Measurements from ENCODE around the gene KLK1. TPM values are rescaled to one million over a fixed set of nuclear protein-coding genes. Genes with fewer than 3 reads are reported as not detected.

The KLK1 gene
- total RNA-seq (2014; rRNA removed) = not detected in 2 replicates
- 0.07 TPM for polyA plus RNA-seq (2012)

GRCh38 chr19:50823389-50824042 is at the start of gene KLK1:
TSS of gene KLK1 (minus strand) at chr19:50823787. CDS start at chr19:50823748, 39 bp downstream.
- no peak for DNase-seq (ENCODE audit: low read depth)

DNA sequence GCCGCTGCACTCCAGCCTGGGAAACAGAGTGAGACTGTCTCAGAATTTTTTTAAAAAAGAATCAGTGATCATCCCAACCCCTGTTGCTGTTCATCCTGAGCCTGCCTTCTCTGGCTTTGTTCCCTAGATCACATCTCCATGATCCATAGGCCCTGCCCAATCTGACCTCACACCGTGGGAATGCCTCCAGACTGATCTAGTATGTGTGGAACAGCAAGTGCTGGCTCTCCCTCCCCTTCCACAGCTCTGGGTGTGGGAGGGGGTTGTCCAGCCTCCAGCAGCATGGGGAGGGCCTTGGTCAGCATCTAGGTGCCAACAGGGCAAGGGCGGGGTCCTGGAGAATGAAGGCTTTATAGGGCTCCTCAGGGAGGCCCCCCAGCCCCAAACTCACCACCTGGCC is 49.5 kb upstream of the KLK1 start, which contains the start of gene KLK2:
TSS of gene KLK2 (plus strand) at position 384 of the 400 bp plus-strand sequence. CDS start 35 bp downstream, outside the sequence.
- DNase-seq (ENCODE audit: low read depth) = no peak

GRCh38 chr19:50870417-50871089 is 47.0 kb upstream of the KLK1 start:
- DNase-seq (ENCODE audit: low read depth) = peak; percentile 18

GRCh38 chr19:50869479-50869878 is 45.9 kb upstream of the KLK1 start:
- no peak for DNase-seq (ENCODE audit: low read depth)

GRCh38 chr19:50861496-50862286 is 38.1 kb upstream of the KLK1 start:
- DNase-seq (ENCODE audit: low read depth) = no peak

GRCh38 chr19:50861010-50861409 is 37.4 kb upstream of the KLK1 start:
- DNase-seq (ENCODE audit: low read depth) = no peak

DNA sequence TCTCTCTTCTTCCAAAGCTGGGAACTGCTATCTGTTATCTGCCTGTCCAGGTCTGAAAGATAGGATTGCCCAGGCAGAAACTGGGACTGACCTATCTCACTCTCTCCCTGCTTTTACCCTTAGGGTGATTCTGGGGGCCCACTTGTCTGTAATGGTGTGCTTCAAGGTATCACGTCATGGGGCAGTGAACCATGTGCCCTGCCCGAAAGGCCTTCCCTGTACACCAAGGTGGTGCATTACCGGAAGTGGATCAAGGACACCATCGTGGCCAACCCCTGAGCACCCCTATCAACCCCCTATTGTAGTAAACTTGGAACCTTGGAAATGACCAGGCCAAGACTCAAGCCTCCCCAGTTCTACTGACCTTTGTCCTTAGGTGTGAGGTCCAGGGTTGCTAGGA is 36.3 kb upstream of the KLK1 start:
- no peak for DNase-seq (ENCODE audit: low read depth)

DNA sequence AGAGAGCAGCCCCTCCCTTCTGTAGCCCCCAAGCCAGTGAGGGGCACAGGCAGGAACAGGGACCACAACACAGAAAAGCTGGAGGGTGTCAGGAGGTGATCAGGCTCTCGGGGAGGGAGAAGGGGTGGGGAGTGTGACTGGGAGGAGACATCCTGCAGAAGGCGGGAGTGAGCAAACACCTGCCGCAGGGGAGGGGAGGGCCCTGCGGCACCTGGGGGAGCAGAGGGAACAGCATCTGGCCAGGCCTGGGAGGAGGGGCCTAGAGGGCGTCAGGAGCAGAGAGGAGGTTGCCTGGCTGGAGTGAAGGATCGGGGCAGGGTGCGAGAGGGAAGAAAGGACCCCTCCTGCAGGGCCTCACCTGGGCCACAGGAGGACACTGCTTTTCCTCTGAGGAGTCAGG is 35.3 kb upstream of the KLK1 start:
- no peak for DNase-seq (ENCODE audit: low read depth)

GRCh38 chr19:50857366-50857765 is 33.8 kb upstream of the KLK1 start:
- no peak for DNase-seq (ENCODE audit: low read depth)

DNA sequence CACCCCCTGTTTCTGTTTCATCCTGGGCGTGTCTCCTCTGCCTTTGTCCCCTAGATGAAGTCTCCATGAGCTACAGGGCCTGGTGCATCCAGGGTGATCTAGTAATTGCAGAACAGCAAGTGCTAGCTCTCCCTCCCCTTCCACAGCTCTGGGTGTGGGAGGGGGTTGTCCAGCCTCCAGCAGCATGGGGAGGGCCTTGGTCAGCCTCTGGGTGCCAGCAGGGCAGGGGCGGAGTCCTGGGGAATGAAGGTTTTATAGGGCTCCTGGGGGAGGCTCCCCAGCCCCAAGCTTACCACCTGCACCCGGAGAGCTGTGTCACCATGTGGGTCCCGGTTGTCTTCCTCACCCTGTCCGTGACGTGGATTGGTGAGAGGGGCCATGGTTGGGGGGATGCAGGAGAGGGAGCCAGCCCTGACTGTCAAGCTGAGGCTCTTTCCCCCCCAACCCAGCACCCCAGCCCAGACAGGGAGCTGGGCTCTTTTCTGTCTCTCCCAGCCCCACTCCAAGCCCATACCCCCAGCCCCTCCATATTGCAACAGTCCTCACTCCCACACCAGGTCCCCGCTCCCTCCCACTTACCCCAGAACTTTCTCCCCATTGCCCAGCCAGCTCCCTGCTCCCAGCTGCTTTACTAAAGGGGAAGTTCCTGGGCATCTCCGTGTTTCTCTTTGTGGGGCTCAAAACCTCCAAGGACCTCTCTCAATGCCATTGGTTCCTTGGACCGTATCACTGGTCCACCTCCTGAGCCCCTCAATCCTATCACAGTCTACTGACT is 31.2 kb upstream of the KLK1 start, which contains the start of gene KLK3:
TSS of gene KLK3 (plus strand) at position 280 of the 775 bp plus-strand sequence. CDS start at position 321, 41 bp downstream.
- no peak for DNase-seq (ENCODE audit: low read depth)

DNA sequence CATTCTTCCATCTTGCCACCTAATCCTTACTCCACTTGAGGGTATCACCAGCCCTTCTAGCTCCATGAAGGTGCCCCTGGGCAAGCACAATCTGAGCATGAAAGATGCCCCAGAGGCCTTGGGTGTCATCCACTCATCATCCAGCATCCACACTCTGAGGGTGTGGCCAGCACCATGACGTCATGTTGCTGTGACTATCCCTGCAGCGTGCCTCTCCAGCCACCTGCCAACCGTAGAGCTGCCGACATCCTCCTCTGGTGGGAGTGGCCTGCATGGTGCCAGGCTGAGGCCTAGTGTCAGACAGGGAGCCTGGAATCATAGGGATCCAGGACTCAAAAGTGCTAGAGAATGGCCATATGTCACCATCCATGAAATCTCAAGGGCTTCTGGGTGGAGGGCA is 28.0 kb upstream of the KLK1 start:
- DNase-seq (ENCODE audit: low read depth) = no peak

GRCh38 chr19:50850738-50851137 is 27.2 kb upstream of the KLK1 start:
- no peak for DNase-seq (ENCODE audit: low read depth)

- DNase-seq (ENCODE audit: low read depth) = no peak
Measured at GRCh38 chr19:50844296-50844935, 20.8 kb upstream of the KLK1 start.

- DNase-seq (ENCODE audit: low read depth) = no peak
Measured at GRCh38 chr19:50843701-50844221, 20.2 kb upstream of the KLK1 start.

- DNase-seq (ENCODE audit: low read depth) = no peak
Measured at GRCh38 chr19:50843205-50843604, 19.6 kb upstream of the KLK1 start.

DNA sequence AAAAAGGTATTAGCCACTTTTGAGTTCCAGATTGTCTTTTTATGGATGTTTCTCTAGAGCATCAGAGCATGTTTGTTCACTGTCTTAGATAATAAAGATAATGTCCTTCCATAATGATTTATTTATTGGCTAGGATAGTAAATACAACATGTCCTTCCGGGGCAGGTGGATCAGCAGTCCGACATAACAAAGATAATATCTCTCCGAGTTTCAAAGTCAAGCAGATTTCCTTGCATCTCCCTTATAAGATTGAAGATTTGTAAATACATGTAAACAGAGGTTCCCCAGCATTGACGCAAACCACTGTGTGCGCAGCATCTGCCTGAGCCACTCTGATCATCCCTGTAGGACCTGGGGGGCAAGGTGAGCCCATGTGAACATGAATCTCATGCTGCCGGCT is 18.5 kb upstream of the KLK1 start:
- DNase-seq (ENCODE audit: low read depth) = no peak

DNA sequence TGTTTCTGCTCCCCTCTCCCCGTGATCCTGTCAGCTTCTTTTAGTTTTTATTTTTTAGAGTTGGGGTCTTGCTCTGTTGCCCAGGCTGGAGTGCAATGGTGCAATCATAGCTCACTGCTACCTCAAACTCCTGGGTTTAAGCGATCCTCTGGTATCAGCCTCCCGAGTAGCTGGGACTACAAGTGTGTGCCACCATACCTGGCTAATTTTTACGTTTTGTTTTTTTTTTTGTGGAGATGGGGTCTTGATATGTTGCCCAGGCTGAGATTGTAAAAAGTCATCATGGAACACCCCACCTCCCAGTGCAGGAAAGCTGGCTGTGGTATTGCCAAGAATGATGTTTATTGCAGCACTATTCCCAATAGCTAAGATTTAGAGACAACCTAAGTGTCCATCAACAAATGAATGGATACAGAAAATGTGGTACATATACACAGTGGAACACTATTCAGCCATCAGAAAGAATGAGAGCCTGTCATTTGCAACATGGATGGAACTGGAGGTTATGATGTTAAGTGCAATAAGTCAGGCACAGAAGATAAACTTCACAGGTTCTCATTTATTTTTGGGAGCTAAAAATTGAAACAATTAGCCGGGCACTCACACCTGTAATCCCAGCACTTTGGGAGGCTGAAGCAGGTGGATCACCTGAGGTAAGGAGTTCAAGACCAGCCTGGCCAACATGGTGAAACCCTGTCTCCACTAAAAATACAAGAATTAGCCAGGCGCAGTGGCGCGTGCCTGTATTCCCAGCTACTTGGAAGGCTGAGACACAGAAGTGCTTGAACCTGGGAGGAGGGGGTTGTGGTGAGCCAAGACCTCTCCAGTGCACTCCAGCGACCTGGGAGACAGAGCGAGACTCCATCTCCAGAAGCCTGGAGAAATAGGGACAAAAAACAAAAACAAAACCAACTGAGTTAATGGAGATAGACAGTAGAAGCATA is 16.4 kb upstream of the KLK1 start:
- no peak for DNase-seq (ENCODE audit: low read depth)

DNA sequence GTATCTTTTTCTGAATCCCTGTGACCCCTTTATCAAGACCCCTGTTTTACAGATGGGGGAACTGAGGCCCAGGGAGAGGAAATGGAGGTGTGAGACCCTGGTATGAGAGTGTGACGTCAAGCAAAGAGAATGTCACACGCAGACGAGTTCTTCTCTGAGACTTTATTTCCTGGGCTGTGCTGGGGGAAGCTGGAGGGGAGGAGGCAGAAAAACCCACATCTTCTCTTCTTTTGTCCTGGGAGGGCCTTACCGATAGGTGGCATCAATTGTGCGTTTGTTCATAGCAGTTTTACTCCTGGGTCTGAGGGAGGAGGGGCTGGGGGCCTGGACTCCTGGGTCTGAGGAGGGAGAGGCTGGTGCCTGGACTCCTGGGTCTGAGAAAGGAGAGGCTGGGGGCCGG is 14.7 kb upstream of the KLK1 start:
- DNase-seq (ENCODE audit: low read depth) = no peak

DNA sequence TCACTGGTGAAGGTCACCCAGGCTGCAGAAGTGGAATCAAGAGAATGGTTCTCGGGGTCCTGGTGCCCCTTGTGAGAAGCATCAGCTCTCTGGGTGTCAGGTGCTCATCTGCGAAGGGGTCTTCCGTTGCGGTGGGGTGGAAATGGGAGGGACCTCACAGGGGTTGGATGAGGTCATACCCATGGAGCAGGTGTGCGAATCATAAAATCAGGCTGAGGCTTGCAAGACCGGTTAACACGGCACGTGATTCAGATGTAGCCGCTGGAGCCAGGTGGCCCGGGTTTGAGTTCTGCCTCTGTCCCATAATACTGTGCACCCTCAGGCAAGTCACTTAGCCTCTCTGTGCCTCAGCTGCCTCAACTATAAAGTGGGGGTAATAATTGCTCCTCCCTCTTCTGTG is 13.7 kb upstream of the KLK1 start:
- DNase-seq (ENCODE audit: low read depth) = no peak
